ENCODE data around the gene SMARCA1.

GRCh38 chrX:129488359-129488758 lies 34.9 kb downstream of the SMARCA1 start:
- TF ChIP-seq POLR2AphosphoS5 (IDR thresholded peaks at IDR 0.05): no peak
- TF ChIP-seq CTCF (IDR thresholded peaks at IDR 0.05): no peak

All from stomach (tissue), 4 donors.